GM20000 (cell line): ENCODE measurements around the gene RNF138.

Experiments used
- DNase-seq: peaks from one replicate; pipeline ENCODE4 v3.0.0; 2012; ENCODE audit warnings: low spot score
- CTCF ChIP-seq: IDR thresholded peaks from 2 replicates; pipeline ENCODE4 v1.5.1; 2012; ENCODE audit warnings: mild to moderate bottlenecking, control low read depth; ENCODE audit errors: extremely low read depth, missing control alignments

Gene RNF138

DNA sequence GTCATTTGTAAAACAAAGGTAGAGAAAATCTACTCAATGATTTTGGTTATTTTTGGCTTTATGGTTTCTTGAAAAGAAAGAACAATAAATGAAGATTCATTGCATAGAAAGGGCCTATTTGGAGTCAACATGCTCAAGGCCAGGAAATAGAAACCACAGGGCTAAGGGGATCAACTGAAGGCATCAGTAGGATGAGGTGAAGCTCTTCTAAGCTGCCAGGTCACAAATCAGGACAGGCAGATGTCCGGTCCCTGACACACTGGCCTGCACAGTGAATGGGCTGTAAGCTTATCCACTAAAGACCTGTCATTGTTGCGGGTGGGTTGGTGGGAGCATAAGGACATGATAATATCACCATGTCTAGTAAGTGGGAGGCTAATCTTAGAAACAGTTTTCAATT is 31.6 kb upstream of the RNF138 start:
- DNase-seq: no peak

GRCh38 chr18:32067375-32068167 is 24.1 kb upstream of the RNF138 start:
- TF ChIP-seq CTCF: no peak
- no peak for DNase-seq

More for the DNA sequence above, 31.6 kb upstream of the RNF138 start:
- no peak for TF ChIP-seq CTCF

DNA sequence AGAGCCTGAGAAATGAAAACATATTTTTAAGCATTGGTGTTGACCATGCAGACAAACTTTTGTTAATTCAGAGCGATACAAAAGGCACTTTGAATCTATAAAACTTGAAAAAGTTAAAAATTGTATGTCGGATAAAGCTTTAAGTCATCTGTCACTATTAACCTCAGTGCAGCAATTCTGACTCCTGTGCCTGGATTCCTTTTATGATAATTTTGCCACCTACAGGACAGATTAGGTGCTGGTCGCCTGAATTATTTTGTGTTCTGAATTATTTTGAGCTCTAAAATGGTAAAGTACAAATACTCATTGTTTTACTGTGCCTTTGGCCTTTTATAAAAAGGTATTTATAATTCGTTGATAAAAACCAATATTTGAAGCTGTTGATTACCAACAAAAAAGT is 19.4 kb upstream of the RNF138 start:
- peak; percentile 31 for DNase-seq
- TF ChIP-seq CTCF: peak; percentile 18

DNA sequence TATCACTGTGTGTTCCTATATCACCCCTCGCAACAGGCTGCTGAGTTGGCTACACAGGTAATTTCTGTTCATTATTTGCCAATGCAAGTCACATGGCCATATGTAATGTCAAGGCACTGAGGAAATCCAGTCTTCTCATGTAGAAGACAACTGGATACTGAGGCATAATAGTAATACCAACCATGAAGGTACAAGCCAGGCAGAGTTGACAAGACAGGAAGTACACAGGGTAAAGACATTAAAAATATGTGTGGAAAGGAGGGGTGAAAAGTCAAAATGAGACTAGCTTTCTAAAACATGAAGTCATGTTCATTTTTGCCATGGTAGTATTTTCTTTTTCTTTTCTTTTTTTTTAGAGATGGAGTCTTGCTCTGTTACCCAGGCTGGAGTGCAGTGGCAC is 17.5 kb upstream of the RNF138 start:
- DNase-seq: no peak
- TF ChIP-seq CTCF: no peak

DNA sequence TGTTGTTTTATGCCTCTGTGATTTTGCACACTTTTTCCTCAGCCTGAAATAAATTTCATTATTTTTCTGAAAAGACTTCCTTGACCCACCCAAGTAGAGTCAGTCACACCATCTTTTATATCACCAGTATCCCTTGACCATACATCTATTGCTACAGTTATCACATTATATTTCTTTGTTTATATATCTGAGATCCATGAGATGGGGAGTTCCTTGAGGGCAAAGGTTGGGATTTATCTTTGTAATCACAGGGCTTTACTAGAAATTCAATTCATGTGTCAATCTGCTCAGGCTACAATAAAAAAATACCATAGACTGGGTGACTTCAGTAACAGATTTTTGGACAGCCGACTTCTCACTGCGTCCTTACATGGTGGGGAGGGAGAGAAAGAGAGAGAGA is 12.8 kb upstream of the RNF138 start:
- no peak for DNase-seq
- TF ChIP-seq CTCF: no peak

GRCh38 chr18:32081881-32082280 is 9.8 kb upstream of the RNF138 start:
- no peak for TF ChIP-seq CTCF
- DNase-seq: no peak

- DNase-seq: no peak
- no peak for TF ChIP-seq CTCF
These were observed 7.9 kb upstream of the RNF138 start for GRCh38 chr18:32083781-32084180.
